ENCODE measurements around the gene MBNL2. TPM values are rescaled to one million over a fixed set of nuclear protein-coding genes. Genes with fewer than 3 reads are reported as not detected.
A peak's percentile ranks its signal among the peaks of the same experiment; 100 is the strongest.

MBNL2 gene
- total and polyA plus RNA-seq, 11 donors: 18.5 to 100 (median 81.4) TPM

GRCh38 chr13:97278435-97279411, 56.6 kb downstream of the MBNL2 start:
- peaks cover 0 to 24% (median 14%) of the 10 kb centered on the region in 9 donors for H3K36me3 ChIP-seq
- TF ChIP-seq POLR2A (IDR thresholded peaks at IDR 0.05): no peak
- TF ChIP-seq, protein P1, sequence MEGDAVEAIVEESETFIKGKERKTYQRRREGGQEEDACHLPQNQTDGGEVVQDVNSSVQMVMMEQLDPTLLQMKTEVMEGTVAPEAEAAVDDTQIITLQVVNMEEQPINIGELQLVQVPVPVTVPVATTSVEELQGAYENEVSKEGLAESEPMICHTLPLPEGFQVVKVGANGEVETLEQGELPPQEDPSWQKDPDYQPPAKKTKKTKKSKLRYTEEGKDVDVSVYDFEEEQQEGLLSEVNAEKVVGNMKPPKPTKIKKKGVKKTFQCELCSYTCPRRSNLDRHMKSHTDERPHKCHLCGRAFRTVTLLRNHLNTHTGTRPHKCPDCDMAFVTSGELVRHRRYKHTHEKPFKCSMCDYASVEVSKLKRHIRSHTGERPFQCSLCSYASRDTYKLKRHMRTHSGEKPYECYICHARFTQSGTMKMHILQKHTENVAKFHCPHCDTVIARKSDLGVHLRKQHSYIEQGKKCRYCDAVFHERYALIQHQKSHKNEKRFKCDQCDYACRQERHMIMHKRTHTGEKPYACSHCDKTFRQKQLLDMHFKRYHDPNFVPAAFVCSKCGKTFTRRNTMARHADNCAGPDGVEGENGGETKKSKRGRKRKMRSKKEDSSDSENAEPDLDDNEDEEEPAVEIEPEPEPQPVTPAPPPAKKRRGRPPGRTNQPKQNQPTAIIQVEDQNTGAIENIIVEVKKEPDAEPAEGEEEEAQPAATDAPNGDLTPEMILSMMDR (IDR thresholded peaks at IDR 0.05): no peak
- H3K4me1 ChIP-seq: peaks cover 0 to 97% (median 82%) of the 10 kb centered on the region in 12 donors
- H3K27ac ChIP-seq: peak overlapping the region in 5 of 12 donors; percentile 4 to 70 (median 49)
- H3K4me3 ChIP-seq: no peak overlapping the region
- intact Hi-C loops (cut with DNase I): loop anchor here in 2 of 10 donors (10.0 kb wide), 2 partner anchors 54 to 56 kb away; partner anchors contain the start of gene MBNL2 (in 2 of the 2)
- WGBS, 4 donors: 73 to 78% (median 76%) methylated on average over 9 of the region's 9 CpGs
- no peaks in the 10 kb centered on the region for H3K9me3 ChIP-seq
- ATAC-seq: peak in 3 of 4 donors; percentile 16 to 52 (median 33)
- DNase-seq: no peak
- H3K27me3 ChIP-seq: no peaks in the 10 kb centered on the region

DNA sequence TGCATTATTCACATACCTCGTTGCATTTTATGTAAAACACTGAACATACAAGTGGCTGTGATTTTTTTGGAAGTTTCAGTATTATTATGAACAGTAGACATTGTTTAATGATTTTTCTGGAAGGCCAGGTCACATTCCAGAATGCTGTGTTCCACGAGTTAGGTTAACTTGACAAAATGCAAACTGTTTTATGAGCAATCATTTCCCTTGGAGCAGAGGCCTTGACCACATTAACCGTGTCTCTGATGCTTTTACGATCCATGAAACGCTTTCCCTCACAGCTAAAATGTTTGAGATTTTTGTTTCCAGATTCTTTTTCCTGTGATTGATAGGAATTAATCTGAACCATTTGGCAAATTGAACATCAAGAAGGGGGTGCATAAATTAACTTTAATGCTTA, 57.8 kb downstream of the MBNL2 start:
- H3K9me3 ChIP-seq: no peaks in the 10 kb centered on the region
- intact Hi-C loops (cut with DNase I): loop anchor here in 2 of 10 donors (10.0 kb wide), 2 partner anchors 55 kb away; partner anchors contain the start of gene MBNL2 (in 2 of the 2)
- H3K36me3 ChIP-seq: peaks cover 0 to 24% (median 14%) of the 10 kb centered on the region in 9 donors
- DNase-seq: no peak
- ATAC-seq: no peak
- 64 to 73% (median 66%) methylated on average over 5 of the region's 5 CpGs for WGBS, 4 donors
- no peak overlapping the region for H3K4me3 ChIP-seq
- TF ChIP-seq, protein P1 (IDR thresholded peaks at IDR 0.05): no peak
- TF ChIP-seq POLR2A (IDR thresholded peaks at IDR 0.05): no peak
- H3K27me3 ChIP-seq: no peaks in the 10 kb centered on the region
- peak overlapping the region in 2 of 12 donors; percentile 3 to 70 for H3K27ac ChIP-seq
- H3K4me1 ChIP-seq: peaks cover 0 to 90% (median 71%) of the 10 kb centered on the region in 12 donors

GRCh38 chr13:97280478-97280877, 58.3 kb downstream of the MBNL2 start:
- Histone ChIP-seq H3K36me3 (peaks cover 0 to 24% (median 14%) of the 10 kb centered on the region in 9 donors), H3K9me3 (no peaks in the 10 kb centered on the region), H3K27me3 (no peaks in the 10 kb centered on the region), H3K4me1 (peaks cover 0 to 90% (median 67%) of the 10 kb centered on the region in 12 donors), H3K27ac (peak overlapping the region in 1 of 12 donors; percentile 70), H3K4me3 (no peak overlapping the region)
- TF ChIP-seq POLR2A (IDR thresholded peaks at IDR 0.05): no peak
- TF ChIP-seq, protein P1 (IDR thresholded peaks at IDR 0.05): no peak
- ATAC-seq (peak in 2 of 4 donors; percentile 11 to 41), DNase-seq (no peak)
- 81 to 90% (median 85%) methylated on average over 4 of the region's 4 CpGs for WGBS, 4 donors
- intact Hi-C loops (cut with DNase I): no loop called here

GRCh38 chr13:97281028-97281427, 58.9 kb downstream of the MBNL2 start:
- intact Hi-C loops (cut with DNase I): no loop called here
- Histone ChIP-seq H3K36me3 (peaks cover 0 to 18% (median 10%) of the 10 kb centered on the region in 9 donors), H3K27ac (peak overlapping the region in 1 of 12 donors; percentile 70), H3K9me3 (no peaks in the 10 kb centered on the region), H3K27me3 (no peaks in the 10 kb centered on the region), H3K4me3 (no peak overlapping the region), H3K4me1 (peaks cover 0 to 87% (median 61%) of the 10 kb centered on the region in 12 donors)
- no peak for TF ChIP-seq POLR2A (IDR thresholded peaks at IDR 0.05)
- TF ChIP-seq, protein P1 (IDR thresholded peaks at IDR 0.05): no peak
- ATAC-seq (no peak), DNase-seq (no peak)
